Activated T-cell treated with anti-CD3 and anti-CD28 coated beads, Interleukin-2, amount 50 U/mL, for 24 hours (primary cell): Measurements from ENCODE around the gene ANKH.

Experiments used
- DNase-seq: peaks from one replicate; pipeline ENCODE4 v3.0.0-alpha.2; 2020
- H3K27ac Mint-ChIP-seq: 2 replicates; pipeline ENCODE4 v1.8.0; 2020; ENCODE audit warnings: mild to moderate bottlenecking, mixed read lengths
- H3K27me3 Mint-ChIP-seq: 2 replicates; pipeline ENCODE4 v1.8.0; 2020; ENCODE audit warnings: mixed read lengths
- H3K36me3 Mint-ChIP-seq: 2 replicates; pipeline ENCODE4 v1.8.0; 2020; ENCODE audit warnings: low read depth, mixed read lengths
- H3K4me1 Mint-ChIP-seq: 2 replicates; pipeline ENCODE4 v1.8.0; 2020; ENCODE audit warnings: low read depth, mixed read lengths
- H3K4me3 Mint-ChIP-seq: 2 replicates; pipeline ENCODE4 v1.8.0; 2020; ENCODE audit warnings: mild to moderate bottlenecking, moderate library complexity, mixed read lengths
- H3K9me3 Mint-ChIP-seq: 2 replicates; pipeline ENCODE4 v1.8.0; 2020; ENCODE audit warnings: mixed read lengths

ANKH gene

DNA sequence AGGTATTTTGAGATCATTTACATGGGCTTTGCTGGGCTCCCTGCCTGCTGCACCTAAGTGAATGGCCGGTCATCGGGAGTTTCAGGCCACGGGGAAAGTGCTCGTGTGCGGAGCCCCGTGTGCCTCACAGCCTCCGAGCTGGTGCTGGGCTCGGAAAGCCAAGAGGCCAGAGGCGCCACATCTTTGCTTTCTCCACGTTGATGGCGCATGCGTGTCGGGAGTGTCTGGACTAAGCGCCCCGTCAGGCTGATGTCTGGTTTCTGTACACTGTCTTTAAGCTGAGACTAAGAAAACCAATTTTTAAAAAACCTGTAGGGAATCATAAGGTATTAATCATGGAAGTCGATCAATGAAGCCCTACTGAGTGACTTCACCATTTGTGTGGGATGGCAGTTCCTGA is 137.9 kb downstream of the ANKH start:
- H3K4me3 Mint-ChIP-seq = no peak overlapping the region
- H3K27ac Mint-ChIP-seq = no peak overlapping the region
- peaks cover 78% of the 10 kb centered on the region for H3K36me3 Mint-ChIP-seq
- no peaks in the 10 kb centered on the region for H3K27me3 Mint-ChIP-seq
- DNase-seq = no peak
- H3K4me1 Mint-ChIP-seq = peaks cover 2% of the 10 kb centered on the region
- H3K9me3 Mint-ChIP-seq = no peaks in the 10 kb centered on the region

DNA sequence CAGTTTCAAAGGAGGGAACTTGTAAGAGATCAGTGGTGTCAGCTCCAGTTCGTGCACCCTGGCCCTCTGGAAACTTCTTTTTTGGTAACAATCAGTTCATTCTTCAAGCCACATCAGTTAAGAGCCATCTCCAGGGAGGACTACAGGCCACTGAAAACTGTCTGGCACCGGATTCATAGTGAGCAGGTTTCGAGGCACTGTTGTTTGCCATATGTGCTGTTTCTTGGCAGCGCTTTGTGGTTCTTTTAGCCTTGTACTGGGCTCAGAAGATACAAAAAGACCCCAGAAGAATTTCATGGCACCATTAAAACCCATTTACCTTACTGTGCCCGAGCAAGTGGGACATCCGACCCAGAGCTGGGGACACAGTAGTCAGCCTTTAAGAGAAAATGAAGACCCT is 138.6 kb downstream of the ANKH start:
- Mint-ChIP-seq H3K27ac (peak overlapping the region; percentile 47), H3K36me3 (peaks cover 71% of the 10 kb centered on the region)

DNA sequence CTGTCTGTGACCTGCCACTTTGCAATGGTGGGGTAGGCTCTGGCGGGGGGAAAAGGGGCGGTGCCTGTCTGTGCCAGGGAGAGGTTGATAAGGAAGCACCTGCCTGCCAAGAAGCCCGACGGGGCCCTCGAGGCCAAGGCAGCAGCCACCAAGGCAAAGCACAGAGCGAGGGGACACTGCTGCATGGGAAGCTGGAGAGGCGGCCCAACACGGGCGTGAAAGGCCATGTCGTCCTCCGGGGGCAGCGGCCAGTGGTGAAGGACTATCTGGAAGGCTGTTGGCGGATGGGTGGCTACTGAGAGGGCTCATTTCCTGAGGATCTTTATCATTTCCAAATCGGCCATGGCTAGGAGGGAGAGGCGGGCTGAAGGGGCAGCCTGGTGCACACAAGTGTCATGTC is 140.7 kb downstream of the ANKH start:
- Mint-ChIP-seq H3K4me3 (no peak overlapping the region), H3K27me3 (no peaks in the 10 kb centered on the region), H3K9me3 (no peaks in the 10 kb centered on the region), H3K4me1 (peaks cover 10% of the 10 kb centered on the region), H3K27ac (peak overlapping the region; percentile 44), H3K36me3 (peaks cover 68% of the 10 kb centered on the region)
- DNase-seq = no peak

More for the DNA sequence above, 138.6 kb downstream of the ANKH start:
- H3K27me3 Mint-ChIP-seq = no peaks in the 10 kb centered on the region
- DNase-seq = no peak
- H3K9me3 Mint-ChIP-seq = no peaks in the 10 kb centered on the region
- peaks cover 2% of the 10 kb centered on the region for H3K4me1 Mint-ChIP-seq
- no peak overlapping the region for H3K4me3 Mint-ChIP-seq

DNA sequence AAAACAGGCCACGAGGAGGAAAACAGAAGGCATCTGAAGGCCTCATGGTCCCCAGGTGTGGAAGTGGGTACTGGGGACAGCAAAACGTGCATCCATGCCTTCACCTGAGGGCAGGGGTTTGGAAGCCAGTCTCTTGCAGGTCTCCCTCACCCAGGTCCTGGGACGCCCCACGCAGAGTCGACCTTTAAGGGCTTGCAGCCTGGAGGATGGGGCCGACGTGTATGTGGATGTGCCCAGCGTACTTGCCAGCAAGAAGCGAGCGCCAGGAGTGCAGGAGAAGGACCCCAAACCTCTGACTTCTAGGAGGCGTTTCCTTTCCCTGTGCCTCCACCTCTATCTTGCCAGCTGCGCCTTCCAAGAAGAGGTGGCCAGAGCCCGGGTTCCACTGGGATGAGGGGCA is 141.1 kb downstream of the ANKH start:
- Mint-ChIP-seq H3K4me3 (no peak overlapping the region), H3K27me3 (no peaks in the 10 kb centered on the region), H3K9me3 (no peaks in the 10 kb centered on the region), H3K4me1 (peaks cover 10% of the 10 kb centered on the region), H3K27ac (peak overlapping the region; percentile 44), H3K36me3 (peaks cover 67% of the 10 kb centered on the region)
- DNase-seq = no peak

DNA sequence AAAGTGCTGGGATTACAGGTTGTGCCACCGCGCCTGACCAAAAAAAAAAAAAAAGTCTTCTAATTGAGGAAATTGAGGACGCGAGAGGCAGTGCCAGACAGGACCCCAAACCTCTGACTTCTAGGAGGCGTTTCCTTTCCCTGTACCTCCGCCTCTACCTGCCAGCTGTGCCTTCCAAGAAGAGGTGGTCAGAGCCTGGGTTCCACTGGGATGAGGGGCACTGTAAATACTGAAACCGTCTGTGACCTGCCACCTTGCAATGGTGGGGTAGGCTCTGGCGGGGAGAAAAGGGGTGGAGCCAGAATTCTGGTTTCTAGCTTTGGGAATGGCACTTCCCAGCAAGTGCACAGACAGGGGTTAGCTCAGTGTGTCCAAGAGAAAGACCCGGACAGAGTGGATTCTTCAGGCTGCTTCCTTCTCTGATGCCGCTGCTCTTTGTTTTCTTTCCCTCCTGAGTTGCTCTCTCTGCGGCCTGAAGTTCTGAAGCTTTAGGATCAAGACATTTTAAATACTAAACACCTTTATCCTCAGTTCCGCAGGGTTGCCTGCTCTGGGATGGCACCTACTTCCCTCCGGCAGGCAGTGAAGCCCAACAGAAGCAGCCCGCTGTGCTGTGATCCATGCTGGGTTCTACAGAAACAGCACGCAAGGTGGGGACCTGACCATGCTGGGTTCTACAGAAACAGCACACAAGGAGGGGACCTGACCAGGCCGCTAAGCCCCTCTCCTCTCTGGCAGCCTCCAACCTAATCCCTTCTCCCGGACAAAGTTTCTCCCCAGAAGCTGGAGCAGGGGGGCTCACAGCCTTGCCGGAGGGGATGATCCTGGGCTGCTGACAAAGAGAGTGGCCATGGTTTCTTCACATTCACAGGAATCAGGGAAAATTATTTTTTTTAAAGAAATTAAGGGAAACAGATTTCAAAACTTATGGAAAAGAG is 141.9 kb downstream of the ANKH start:
- no peak for DNase-seq
- H3K4me1 Mint-ChIP-seq = peaks cover 10% of the 10 kb centered on the region
- peaks cover 67% of the 10 kb centered on the region for H3K36me3 Mint-ChIP-seq
- peak overlapping the region; percentile 44 for H3K27ac Mint-ChIP-seq
- H3K4me3 Mint-ChIP-seq = no peak overlapping the region
- no peaks in the 10 kb centered on the region for H3K27me3 Mint-ChIP-seq
- H3K9me3 Mint-ChIP-seq = no peaks in the 10 kb centered on the region

DNA sequence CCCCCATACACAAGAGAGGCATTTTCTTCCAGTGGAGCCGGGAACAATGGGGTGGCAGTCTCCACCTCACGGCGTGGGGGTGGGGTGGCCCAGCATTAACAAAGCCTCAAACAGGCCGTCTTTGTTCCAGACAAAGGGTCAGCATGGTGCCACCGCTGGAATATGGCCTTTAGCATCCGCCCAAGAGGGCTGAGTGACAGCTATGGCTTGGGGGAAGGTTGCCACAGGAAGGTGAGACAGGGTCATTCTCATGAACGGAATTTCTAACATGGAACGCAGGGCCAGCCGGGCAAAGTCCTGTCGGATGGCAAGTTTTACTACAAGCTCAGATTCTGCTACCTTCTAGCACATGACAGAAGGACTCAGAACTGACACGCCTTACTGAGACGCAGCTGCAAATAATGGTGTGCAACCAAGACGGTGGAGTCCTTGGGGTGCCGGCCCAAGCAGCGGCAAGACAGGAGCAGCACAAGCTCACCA is 143.1 kb downstream of the ANKH start:
- no peak for DNase-seq
- Mint-ChIP-seq H3K9me3 (no peaks in the 10 kb centered on the region), H3K4me3 (no peak overlapping the region), H3K36me3 (peaks cover 67% of the 10 kb centered on the region), H3K27me3 (no peaks in the 10 kb centered on the region), H3K27ac (no peak overlapping the region), H3K4me1 (peaks cover 17% of the 10 kb centered on the region)

DNA sequence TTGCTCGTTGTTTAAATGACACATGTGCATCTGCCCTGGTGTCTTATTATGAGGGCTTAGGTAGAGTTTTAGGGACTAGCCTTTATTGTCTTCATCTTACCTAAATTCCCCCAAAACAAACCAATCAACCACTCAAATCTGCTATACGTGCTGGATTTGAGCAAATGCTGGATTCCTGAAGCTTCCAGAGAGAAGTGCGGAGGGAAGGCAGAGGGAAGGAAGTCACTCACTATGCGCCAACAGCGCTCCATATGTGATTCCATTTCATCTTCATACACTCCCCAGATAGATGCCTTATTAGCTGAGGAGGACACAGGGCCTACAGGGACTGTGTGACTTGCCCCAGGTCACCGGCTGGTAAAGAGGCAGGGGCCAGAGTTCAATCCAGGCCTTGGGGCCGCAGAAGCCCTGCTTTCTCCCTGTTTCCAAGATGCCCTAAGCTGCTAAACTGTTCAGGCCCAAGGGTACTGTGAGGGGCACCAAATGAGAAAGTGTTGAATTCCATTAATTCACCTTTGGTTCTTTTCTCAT is 143.6 kb downstream of the ANKH start:
- Mint-ChIP-seq H3K27me3 (no peaks in the 10 kb centered on the region), H3K27ac (no peak overlapping the region), H3K9me3 (no peaks in the 10 kb centered on the region), H3K4me3 (no peak overlapping the region), H3K4me1 (peaks cover 20% of the 10 kb centered on the region), H3K36me3 (peaks cover 66% of the 10 kb centered on the region)
- no peak for DNase-seq

DNA sequence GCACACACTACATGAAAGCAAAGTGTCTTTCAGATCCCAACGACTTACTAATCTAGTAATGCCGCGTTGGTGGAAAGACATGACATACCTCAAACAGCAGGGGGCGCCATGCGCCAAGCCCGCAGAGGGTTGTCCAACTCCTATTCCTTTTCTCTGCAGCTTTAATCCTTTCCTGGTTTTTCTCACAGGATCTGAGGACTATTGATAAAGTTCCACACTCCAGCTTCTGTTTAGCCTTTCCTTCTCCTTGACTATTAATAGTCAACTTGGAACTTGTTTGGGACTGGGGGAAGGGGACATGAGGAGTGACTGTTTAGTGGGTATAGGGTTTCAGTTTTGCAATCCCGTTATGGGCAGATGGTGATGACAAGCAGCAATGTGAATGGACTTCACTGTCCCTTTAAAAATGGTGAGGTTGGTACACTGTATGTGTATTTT is 144.1 kb downstream of the ANKH start:
- peaks cover 68% of the 10 kb centered on the region for H3K36me3 Mint-ChIP-seq
- DNase-seq = peak; percentile 81
- peaks cover 26% of the 10 kb centered on the region for H3K4me1 Mint-ChIP-seq
- H3K27ac Mint-ChIP-seq = no peak overlapping the region
- H3K9me3 Mint-ChIP-seq = no peaks in the 10 kb centered on the region
- H3K4me3 Mint-ChIP-seq = no peak overlapping the region
- H3K27me3 Mint-ChIP-seq = no peaks in the 10 kb centered on the region

DNA sequence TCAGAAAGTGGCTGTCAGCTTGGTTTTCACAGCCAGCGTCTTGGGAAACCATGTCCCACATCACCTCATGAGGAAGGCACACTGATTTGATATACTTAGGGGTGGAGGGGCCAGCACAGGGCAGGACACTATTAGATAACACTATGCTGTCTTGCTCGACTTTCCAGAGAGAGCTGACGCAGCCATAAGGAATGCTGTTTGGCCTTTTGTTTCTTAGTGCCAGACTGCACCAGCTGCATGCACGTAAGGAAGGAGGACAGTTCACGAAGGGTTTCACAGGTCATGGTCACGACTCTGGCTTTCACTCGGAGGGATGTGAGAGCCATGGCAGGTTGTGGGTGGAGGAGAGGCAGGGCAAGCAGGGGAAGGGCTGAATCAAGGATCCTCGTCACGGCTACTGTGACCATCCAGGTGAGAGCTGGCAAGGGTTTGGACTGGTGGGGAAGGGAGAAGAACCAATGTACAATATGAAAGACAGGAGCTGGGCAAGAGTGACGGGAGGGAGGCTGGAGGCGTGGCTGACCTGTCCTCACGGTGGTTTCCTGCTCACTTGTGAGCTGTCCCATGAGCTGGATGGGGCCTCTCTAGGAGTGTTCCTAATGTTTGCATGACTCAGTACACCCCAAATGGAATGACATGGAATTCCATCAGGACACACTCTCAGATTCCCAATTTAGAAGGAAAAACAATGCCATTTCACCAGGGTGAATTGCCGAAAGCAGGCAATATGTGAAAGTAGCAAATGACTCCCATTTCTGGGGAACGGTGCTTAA is 145.3 kb downstream of the ANKH start:
- Mint-ChIP-seq H3K36me3 (peaks cover 69% of the 10 kb centered on the region), H3K4me1 (peaks cover 33% of the 10 kb centered on the region), H3K27ac (no peak overlapping the region), H3K4me3 (no peak overlapping the region), H3K9me3 (no peaks in the 10 kb centered on the region), H3K27me3 (no peaks in the 10 kb centered on the region)
- DNase-seq = no peak

DNA sequence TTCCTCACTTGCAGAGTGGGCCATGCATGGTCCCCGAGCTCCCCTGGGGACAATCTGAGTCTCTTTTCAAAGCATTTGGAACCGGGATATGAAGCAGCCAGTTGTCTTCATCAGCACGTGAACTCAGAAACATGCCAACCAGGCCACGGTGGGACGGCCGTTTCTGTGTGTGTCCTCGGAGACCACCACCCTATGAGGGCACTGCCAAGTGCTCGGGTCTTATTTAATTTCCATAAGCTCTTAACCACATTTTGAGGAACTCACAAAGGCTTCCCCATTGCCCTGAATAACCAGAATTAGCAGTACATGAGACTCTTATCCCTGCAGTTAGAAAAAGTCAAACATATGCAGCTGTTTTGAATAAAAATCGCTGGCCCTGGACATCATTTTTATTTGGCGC is 146.9 kb downstream of the ANKH start:
- Mint-ChIP-seq H3K9me3 (no peaks in the 10 kb centered on the region), H3K27ac (peak overlapping the region; percentile 59), H3K4me1 (peaks cover 48% of the 10 kb centered on the region), H3K27me3 (no peaks in the 10 kb centered on the region), H3K36me3 (peaks cover 72% of the 10 kb centered on the region), H3K4me3 (no peak overlapping the region)
- no peak for DNase-seq

DNA sequence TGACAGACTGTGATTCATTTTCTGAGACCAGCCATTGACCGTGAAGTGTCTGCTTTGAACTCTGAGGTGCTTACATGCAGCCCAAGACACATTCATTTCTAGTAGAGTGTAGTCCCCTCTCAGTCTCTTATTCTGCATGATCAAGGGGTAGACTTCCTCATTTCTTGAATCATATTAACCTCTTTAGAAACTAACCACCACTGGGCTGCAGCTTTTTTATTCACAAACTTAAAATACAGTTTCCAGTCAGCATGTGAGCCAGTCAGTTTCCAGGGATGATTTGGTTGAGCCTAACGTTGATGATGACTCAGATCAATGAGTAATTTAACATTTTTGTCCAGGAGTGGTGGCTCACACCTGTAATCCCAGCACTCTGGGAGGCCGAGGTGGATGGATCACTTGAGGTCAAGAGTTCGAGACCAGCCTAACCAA is 147.9 kb downstream of the ANKH start:
- peak overlapping the region; percentile 68 for H3K27ac Mint-ChIP-seq
- H3K27me3 Mint-ChIP-seq = no peaks in the 10 kb centered on the region
- no peaks in the 10 kb centered on the region for H3K9me3 Mint-ChIP-seq
- H3K4me1 Mint-ChIP-seq = peaks cover 57% of the 10 kb centered on the region
- H3K36me3 Mint-ChIP-seq = peaks cover 77% of the 10 kb centered on the region
- no peak for DNase-seq
- no peak overlapping the region for H3K4me3 Mint-ChIP-seq

DNA sequence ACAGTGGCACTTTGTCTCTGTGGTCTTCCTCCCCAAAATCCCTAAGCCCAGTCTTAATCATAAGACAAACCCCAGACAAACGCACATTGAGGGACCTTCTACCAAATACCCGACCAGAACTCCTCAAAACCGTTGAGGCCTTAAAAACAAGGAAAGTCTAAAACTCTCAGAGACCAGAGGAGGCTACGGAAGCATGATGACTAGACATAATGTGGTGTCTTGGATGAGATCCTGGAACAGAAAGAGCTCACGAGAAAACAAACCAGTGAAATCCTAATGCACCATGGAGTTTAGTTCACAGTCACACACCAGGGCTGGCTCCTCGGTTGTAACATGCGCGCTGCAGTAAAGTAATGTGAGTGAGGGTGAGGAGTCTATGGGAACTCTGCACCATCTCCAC is 148.7 kb downstream of the ANKH start:
- H3K27me3 Mint-ChIP-seq = no peaks in the 10 kb centered on the region
- peaks cover 61% of the 10 kb centered on the region for H3K4me1 Mint-ChIP-seq
- no peaks in the 10 kb centered on the region for H3K9me3 Mint-ChIP-seq
- no peak for DNase-seq
- no peak overlapping the region for H3K4me3 Mint-ChIP-seq
- H3K27ac Mint-ChIP-seq = peak overlapping the region; percentile 24
- H3K36me3 Mint-ChIP-seq = peaks cover 85% of the 10 kb centered on the region

DNA sequence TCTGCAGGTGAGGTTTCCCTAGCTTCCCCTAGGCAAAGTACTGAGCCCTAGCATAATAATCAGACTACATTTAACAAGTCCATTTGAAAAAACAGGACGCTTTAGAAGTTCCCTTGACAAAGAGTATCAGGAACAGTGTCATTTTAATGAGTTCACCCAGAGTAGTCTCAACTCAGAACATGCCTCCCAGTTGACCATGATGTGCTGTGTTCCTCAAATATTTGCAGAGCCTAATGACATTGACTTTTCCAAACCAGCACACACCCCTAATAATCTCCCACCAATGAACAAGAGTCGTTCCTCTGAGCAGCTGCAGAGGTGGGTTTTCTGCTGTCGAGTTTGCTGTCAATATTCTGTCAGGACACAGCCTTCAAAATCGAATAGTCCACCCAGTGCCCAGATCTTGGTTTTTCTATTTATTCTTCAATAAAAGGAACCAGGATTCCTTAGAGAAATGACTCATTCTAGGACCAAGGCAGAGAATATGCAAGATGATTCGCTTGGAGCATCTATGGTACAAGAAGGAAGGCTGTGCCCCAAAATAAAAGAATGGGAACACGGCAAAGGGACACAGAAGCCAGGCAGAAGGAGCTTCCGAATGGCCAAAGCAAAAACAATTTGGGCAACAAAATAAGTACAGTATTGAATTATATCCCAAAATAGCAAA is 149.5 kb downstream of the ANKH start:
- Mint-ChIP-seq H3K4me1 (peaks cover 60% of the 10 kb centered on the region), H3K9me3 (no peaks in the 10 kb centered on the region), H3K27me3 (no peaks in the 10 kb centered on the region), H3K27ac (no peak overlapping the region), H3K4me3 (no peak overlapping the region), H3K36me3 (peaks cover 91% of the 10 kb centered on the region)
- no peak for DNase-seq

DNA sequence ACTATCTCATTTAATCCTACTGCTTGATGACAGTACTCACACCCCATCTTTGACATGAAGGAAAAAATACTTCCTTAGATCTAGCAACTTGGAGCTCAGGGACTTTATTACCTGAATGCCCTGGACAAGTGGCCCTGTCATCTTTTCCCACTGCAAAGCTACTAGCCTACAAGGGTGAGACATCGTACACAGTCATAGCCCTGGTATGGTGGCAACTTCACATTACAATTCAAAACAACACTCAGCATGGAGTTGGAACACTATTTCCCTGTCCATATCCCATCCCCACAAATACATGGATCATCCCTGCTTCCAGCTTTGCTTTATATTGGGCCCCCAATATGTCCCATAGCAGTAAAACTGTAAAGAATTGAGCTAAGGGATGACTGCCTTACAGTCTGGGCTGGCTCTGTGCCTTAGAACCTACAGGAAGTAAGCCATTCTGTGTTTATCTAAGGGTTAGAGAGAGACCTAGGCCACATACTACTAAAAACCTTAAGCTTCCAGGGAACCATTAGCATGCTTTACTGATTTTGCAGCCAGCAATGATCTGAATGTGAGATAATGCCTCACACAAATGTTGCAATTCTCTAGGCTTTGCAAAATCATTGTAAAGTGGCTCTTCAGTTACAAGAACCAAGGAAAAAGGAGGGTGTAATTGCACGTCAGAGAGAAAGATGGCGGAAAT is 151.2 kb downstream of the ANKH start:
- Mint-ChIP-seq H3K27me3 (no peaks in the 10 kb centered on the region), H3K27ac (peak overlapping the region; percentile 61)

More for the DNA sequence above, 151.2 kb downstream of the ANKH start:
- Mint-ChIP-seq H3K9me3 (no peaks in the 10 kb centered on the region), H3K4me1 (peaks cover 55% of the 10 kb centered on the region), H3K4me3 (no peak overlapping the region), H3K36me3 (peaks cover 92% of the 10 kb centered on the region)
- DNase-seq = no peak
